Right lobe of liver (tissue), 6 donors: ENCODE results near the gene PTPRT. TPM values are rescaled to one million over a fixed set of nuclear protein-coding genes. Genes with fewer than 3 reads are reported as not detected.

Experiments used
- ATAC-seq, 4 donors: fragments of 200-7000 bp; cut with Tn5 transposase; one replicate each; pipeline ENCODE4 v1.9.1; 2020; ENCODE audit warnings: mild to moderate bottlenecking in 4 of 4, moderate library complexity in 4 of 4
- DNase-seq, 3 donors: peaks; one replicate each; pipeline ENCODE4 v3.0.0-alpha.2; 2020
- H3K27ac ChIP-seq, 3 donors: fragments of 200-600 bp; one replicate each; pipeline ENCODE4 v1.8.0; 2022
- H3K27me3 ChIP-seq, 2 donors: fragments of 200-600 bp; one replicate each; pipeline ENCODE4 v1.8.0; 2022
- H3K36me3 ChIP-seq, 4 donors: fragments of 200-600 bp; sonication (generic) in 1 of 4; one replicate each; pipeline versions ENCODE4 v1.5.1 to v1.8.0; 2017 to 2022; ENCODE audit warnings: control low read depth in 1 of 4
- H3K4me1 ChIP-seq, 4 donors: fragments of 200-600 bp; sonication (generic) in 1 of 4; one replicate each; pipeline versions ENCODE4 v1.5.1 to v1.8.0; 2017 to 2022; ENCODE audit warnings: control low read depth in 1 of 4
- H3K4me3 ChIP-seq, 3 donors: fragments of 200-600 bp; one replicate each; pipeline ENCODE4 v1.8.0; 2022
- H3K9me3 ChIP-seq, 4 donors: fragments of 200-600 bp; sonication (generic) in 1 of 4; one replicate each; pipeline versions ENCODE4 v1.5.1 to v1.8.0; 2017 to 2022; ENCODE audit warnings: control low read depth in 1 of 4
- POLR2A ChIP-seq: fragments of 450-650 bp; IDR thresholded peaks from one replicate; pipeline ENCODE4 v1.6.1; 2017; ENCODE audit warnings: antibody characterized with exemption, mild to moderate bottlenecking
- WGBS: methylation state at CpG from one replicate; pipeline ENCODE4 v1.1.6; 2018; ENCODE audit warnings: low coverage, low lambda C conversion rate; ENCODE audit not compliant: insufficient coverage; ENCODE audit errors: missing lambda C conversion rate; 5-methylcytosine and 5-hydroxymethylcytosine counted together
- intact Hi-C, 2 donors: fragments of 100-400 bp; cut with DNase I; formaldehyde crosslinking; loops; one replicate each; pipeline versions ENCODE4 v1.11.2 to v1.14.1; 2022
- total RNA-seq, 6 experiments: library from RNA; depleted of rRNA in 2 of 6; stranded (reverse); fragments of >200 nt in 2 of 6; fragmentation: NEBNext Ultra II Directional in 3 of 6; extraction: Animal tissue kit (Norgen Biotek cat#: 25700) in 3 of 6; gene quantifications; one replicate each; pipeline versions ENCODE4 v1.1.0 to v1.2.4, GENCODE V29; 2016 to 2023
- TF ChIP-seq, protein P1 (sequence below), 4 donors: fragments of 200-600 bp in 3 of 4; fragments of 450-650 bp in 1 of 4; IDR thresholded peaks; one replicate each; pipeline versions ENCODE4 v1.5.1 to v1.8.0; 2016 to 2022; ENCODE audit warnings: antibody characterized with exemption in 4 of 4, mild to moderate bottlenecking in 2 of 4
- donor health status: DM: no; HTN: yes; CAD: no.
- donor health status: DM: no; HTN: no; CAD: no.
- donor health status: DM: no; HTN: no; CAD: no.
- donor health status: DM: no; HTN: yes; CAD: no.
- donor health status: DM: no; HTN: yes; CAD: no.

The PTPRT gene
- total RNA-seq, 6 experiments from 2014 or later: 0.18 to 1.0 (median 0.51) TPM

GRCh38 chr20:42678895-42679294, 510.8 kb downstream of the PTPRT start:
- intact Hi-C loops: no loop called here

DNA sequence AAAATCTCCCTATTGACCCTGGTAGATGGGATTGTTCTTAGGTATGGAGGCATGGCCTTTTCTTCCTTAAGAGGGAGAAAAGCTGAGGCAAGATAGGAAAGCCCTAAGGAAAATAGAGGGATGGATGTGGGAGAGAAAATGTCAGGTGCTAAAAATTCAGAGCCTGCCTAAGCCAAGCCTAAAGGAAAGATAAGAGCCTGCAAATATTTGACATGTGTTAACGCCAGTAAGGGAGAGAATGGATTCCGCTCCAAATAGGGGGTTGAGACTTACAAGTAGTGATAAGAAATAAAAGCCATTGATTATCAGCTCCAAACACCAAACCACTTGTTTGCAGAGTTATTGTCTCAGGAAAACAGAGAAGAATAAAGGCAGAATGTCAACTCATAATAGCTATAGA, 533.6 kb downstream of the PTPRT start:
- no peak for ATAC-seq
- intact Hi-C loops: no loop called here
- DNase-seq: no peak
- no peak overlapping the region for H3K4me3 ChIP-seq
- no peaks in the 10 kb centered on the region for H3K9me3 ChIP-seq
- 39% methylated on average over 2 of the region's 2 CpGs for WGBS
- no peak for TF ChIP-seq POLR2A
- TF ChIP-seq, protein P1, sequence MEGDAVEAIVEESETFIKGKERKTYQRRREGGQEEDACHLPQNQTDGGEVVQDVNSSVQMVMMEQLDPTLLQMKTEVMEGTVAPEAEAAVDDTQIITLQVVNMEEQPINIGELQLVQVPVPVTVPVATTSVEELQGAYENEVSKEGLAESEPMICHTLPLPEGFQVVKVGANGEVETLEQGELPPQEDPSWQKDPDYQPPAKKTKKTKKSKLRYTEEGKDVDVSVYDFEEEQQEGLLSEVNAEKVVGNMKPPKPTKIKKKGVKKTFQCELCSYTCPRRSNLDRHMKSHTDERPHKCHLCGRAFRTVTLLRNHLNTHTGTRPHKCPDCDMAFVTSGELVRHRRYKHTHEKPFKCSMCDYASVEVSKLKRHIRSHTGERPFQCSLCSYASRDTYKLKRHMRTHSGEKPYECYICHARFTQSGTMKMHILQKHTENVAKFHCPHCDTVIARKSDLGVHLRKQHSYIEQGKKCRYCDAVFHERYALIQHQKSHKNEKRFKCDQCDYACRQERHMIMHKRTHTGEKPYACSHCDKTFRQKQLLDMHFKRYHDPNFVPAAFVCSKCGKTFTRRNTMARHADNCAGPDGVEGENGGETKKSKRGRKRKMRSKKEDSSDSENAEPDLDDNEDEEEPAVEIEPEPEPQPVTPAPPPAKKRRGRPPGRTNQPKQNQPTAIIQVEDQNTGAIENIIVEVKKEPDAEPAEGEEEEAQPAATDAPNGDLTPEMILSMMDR (IDR thresholded peaks at IDR 0.05): no peak
- H3K36me3 ChIP-seq: no peaks in the 10 kb centered on the region
- no peak overlapping the region for H3K27ac ChIP-seq
- no peaks in the 10 kb centered on the region for H3K27me3 ChIP-seq
- H3K4me1 ChIP-seq: no peaks in the 10 kb centered on the region

More at GRCh38 chr20:42678895-42679294, 510.8 kb downstream of the PTPRT start:
- Histone ChIP-seq H3K36me3 (no peaks in the 10 kb centered on the region), H3K9me3 (no peaks in the 10 kb centered on the region), H3K4me1 (no peaks in the 10 kb centered on the region), H3K27ac (no peak overlapping the region), H3K27me3 (no peaks in the 10 kb centered on the region), H3K4me3 (no peak overlapping the region)
- DNase-seq: no peak
- 19% methylated on average over 3 of the region's 3 CpGs for WGBS
- TF ChIP-seq, protein P1 (IDR thresholded peaks at IDR 0.05): peak; percentile 25 to 63 (median 50)
- no peak for TF ChIP-seq POLR2A
- peak; percentile 47 to 71 (median 60) for ATAC-seq

DNA sequence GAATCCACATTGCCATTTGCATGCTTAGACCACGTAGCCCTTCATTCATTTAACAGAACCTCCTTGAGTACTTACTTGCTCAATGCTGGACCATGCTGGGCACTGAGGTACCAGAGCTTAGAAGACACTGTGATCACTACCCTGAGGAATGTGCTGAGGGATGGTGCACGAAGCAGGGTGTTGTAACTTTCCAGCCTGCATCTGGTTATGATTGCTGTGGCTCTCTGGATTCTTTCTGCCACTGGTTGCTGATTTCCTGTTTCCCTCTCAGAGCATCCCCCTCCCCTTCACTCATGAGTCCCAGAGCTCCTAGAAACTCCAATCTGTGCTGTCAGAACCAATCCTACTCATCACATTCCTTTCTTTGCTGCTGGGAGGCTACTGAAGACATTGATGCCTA, 537.4 kb downstream of the PTPRT start:
- H3K9me3 ChIP-seq: no peaks in the 10 kb centered on the region
- DNase-seq (no peak), ATAC-seq (no peak)
- no peak overlapping the region for H3K4me3 ChIP-seq
- no peaks in the 10 kb centered on the region for H3K27me3 ChIP-seq
- H3K4me1 ChIP-seq: no peaks in the 10 kb centered on the region
- H3K27ac ChIP-seq: no peak overlapping the region
- WGBS: 46% methylated on average over 2 of the region's 2 CpGs
- intact Hi-C loops: no loop called here
- no peak for TF ChIP-seq POLR2A
- TF ChIP-seq, protein P1 (IDR thresholded peaks at IDR 0.05): no peak
- no peaks in the 10 kb centered on the region for H3K36me3 ChIP-seq

DNA sequence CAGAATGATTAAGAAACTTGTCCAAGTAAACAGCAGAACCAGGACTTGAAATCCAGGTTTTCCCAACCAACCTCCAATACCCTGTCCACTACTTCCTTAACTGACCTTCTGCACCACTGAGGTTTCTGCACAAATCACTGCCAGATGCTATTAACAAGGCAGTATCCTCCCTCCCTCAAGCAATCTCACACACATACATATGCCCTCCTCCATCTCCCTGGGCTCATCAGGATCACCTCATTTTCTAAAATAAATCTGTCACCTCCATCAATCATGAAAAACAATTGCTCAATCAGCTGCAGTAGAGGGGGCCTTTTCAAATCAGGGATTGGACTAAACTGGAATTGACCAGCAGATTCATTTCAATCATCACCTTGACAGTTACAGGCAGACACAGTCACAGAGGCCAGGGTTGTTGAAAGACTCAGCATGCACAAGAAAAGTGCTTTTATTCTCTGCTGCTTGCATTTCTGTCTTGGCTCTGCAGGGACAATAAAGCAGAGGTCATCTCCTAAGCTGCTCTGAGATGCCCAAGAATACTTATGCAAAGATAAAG, 539.4 kb downstream of the PTPRT start:
- intact Hi-C loops: no loop called here
- DNase-seq: no peak
- no peak overlapping the region for H3K27ac ChIP-seq

More for the DNA sequence above, 539.4 kb downstream of the PTPRT start:
- H3K36me3 ChIP-seq: no peaks in the 10 kb centered on the region
- TF ChIP-seq, protein P1 (IDR thresholded peaks at IDR 0.05): no peak
- no peak for TF ChIP-seq POLR2A
- H3K9me3 ChIP-seq: no peaks in the 10 kb centered on the region
- no peak overlapping the region for H3K4me3 ChIP-seq
- no peaks in the 10 kb centered on the region for H3K4me1 ChIP-seq
- no peaks in the 10 kb centered on the region for H3K27me3 ChIP-seq
- no peak for ATAC-seq
